Tibial nerve (tissue), 3 donors: ENCODE measurements around the gene ISG15.

Experiments
- POLR2A ChIP-seq, 2 donors: fragments of 450-650 bp; IDR thresholded peaks; one replicate each; pipeline ENCODE4 v1.6.1; 2017; ENCODE audit warnings: antibody characterized with exemption in 2 of 2, mild to moderate bottlenecking in 2 of 2, moderate library complexity in 2 of 2
- TF ChIP-seq, protein P1 (sequence below), 5 experiments: fragments of 200-600 bp in 3 of 5; fragments of 450-650 bp in 2 of 5; sonication (generic) in 3 of 5; IDR thresholded peaks; one replicate each; pipeline ENCODE4 v1.5.1; 2016 to 2019; ENCODE audit warnings: antibody characterized with exemption in 5 of 5, mild to moderate bottlenecking in 3 of 5, moderate library complexity in 2 of 5

DNA sequence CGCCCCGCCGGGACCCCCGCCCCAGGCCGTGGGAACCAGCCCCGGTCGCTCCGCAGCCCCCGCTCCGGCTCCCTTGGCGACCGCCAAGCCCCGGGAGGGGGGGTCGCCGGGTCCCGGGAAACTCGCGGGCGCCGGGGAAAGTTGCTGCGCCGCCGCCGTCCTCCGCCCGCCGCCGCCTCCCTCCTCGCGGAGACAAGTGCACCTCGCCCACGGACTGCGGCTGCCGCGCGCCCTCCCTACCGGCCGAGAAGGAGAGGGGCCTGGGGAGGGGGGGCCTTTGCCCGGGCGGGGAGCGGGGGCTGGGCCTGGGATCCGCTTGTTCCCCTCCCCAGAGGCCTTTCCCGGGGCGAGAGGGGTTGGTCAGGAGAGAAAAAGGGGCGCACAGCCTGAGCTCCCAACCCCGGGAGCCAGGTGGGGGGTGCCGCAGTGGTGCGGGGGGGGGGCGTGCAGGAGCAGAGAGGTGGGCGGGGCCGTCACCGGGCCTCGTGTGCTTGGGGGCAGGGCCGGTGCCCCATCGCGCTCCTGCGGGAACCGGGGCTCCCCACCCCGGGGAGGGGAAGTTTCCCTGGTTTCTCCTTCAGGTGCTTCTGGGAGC, 7.2 kb downstream of the ISG15 start:
- TF ChIP-seq, protein P1, sequence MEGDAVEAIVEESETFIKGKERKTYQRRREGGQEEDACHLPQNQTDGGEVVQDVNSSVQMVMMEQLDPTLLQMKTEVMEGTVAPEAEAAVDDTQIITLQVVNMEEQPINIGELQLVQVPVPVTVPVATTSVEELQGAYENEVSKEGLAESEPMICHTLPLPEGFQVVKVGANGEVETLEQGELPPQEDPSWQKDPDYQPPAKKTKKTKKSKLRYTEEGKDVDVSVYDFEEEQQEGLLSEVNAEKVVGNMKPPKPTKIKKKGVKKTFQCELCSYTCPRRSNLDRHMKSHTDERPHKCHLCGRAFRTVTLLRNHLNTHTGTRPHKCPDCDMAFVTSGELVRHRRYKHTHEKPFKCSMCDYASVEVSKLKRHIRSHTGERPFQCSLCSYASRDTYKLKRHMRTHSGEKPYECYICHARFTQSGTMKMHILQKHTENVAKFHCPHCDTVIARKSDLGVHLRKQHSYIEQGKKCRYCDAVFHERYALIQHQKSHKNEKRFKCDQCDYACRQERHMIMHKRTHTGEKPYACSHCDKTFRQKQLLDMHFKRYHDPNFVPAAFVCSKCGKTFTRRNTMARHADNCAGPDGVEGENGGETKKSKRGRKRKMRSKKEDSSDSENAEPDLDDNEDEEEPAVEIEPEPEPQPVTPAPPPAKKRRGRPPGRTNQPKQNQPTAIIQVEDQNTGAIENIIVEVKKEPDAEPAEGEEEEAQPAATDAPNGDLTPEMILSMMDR (IDR thresholded peaks at IDR 0.05), result no peak
- no peak for TF ChIP-seq POLR2A (IDR thresholded peaks at IDR 0.05)
